Measurements from ENCODE around the gene DPP7. TPM values are rescaled to one million over a fixed set of nuclear protein-coding genes. Genes with fewer than 3 reads are reported as not detected.

The DPP7 gene
- total and polyA plus RNA-seq, 10 of the 15 experiments (the other 5 are each of a cell fraction or from before 2014, with no cell fraction given) = 0.68 to 245 (median 106) TPM

DNA sequence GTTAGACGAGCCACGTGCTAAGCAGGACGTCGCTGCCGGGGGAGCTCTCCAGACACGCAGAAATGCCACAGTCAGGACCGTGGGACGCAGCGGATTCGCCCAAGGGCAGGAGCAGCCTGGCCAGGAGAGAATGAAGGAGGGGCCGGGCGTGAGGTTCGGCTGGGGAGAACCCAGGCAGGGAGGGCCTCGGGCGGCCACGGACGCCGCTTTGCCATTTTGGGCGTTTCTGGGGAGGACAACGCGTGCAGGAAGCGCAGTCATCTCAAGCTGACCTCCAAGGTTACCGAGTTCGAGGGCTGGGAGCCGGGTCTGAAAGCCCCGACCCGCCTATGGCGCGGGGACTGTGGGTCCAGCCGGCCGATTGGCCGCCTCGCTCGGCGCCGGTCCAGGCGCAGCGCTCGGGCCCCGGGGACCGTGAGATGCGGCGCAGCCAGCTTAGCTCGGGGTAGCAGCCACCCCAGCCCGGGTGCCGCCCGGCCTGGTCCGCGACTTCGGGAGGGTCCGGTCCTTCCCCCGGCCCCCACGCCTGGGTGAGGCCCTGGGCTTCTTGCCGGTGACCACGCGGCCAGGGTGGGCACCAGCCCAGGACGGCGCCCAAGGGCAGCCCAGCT, 28.5 kb downstream of the DPP7 start:
- DNase-seq (ENCODE audit: low read depth, low spot score) (no peak), ATAC-seq (peak; percentile 3), FAIRE-seq (no peak)
- intact Hi-C loops (cut with micrococcal nuclease; ENCODE audit: unreplicated experiment) = no loop called here
- ChIA-PET POLR2A (interaction anchor here (0.5 to 2.7 kb wide), 21 partner anchors 9 to 337 kb away, joined by 3 to 38 read pairs (median 5); partner anchors contain the start of genes ANAPC2, DPP7, NDOR1 and NOXA1), SMC1A (ENCODE audit: uncharacterized antibody, unreplicated experiment) (interaction anchor here (0.8 to 2.8 kb wide), 7 partner anchors 9 to 155 kb away, joined by 3 to 30 read pairs (median 6); partner anchors contain the start of genes DPP7, SAPCD2, TUBB4B and UAP1L1), CTCF (interaction anchor here (0.7 to 5.0 kb wide), 13 partner anchors 10 to 319 kb away, joined by 3 to 80 read pairs (median 6); partner anchors contain the start of gene SAPCD2), RAD21 (ENCODE audit: unreplicated experiment) (interaction anchor here (0.8 to 2.7 kb wide), 10 partner anchors 9 to 187 kb away, joined by 3 to 32 read pairs (median 8); partner anchors contain the start of genes SAPCD2 and UAP1L1)
- Histone ChIP-seq H3K79me2 (ENCODE audit: control insufficient read depth, insufficient read depth, low read length) (peaks cover 10% of the 10 kb centered on the region), H3K36me3 (ENCODE audit: control insufficient read depth in 2 of 2, insufficient read depth in 2 of 2, low read length in 1 of 2) (peaks cover 0 to under 1% of the 10 kb centered on the region in 2 experiments; a peak in 3 of 4 replicates), H3K27me3 (replicated peaks in 1 of 2; ENCODE audit: control insufficient read depth in 2 of 2, insufficient read depth in 2 of 2, low read length in 1 of 2) (no peaks in the 10 kb centered on the region), H3K9ac (ENCODE audit: control insufficient read depth, insufficient read depth, low read length) (peak overlapping the region; percentile 86), H3K4me2 (ENCODE audit: control insufficient read depth, insufficient read depth) (peak overlapping the region; percentile 95), H2AFZ (ENCODE audit: control insufficient read depth, low read depth, low read length) (peak overlapping the region; percentile 69), H3K4me1 (ENCODE audit: control insufficient read depth, insufficient read depth, low read length) (peaks cover 29% of the 10 kb centered on the region), H3K4me3 (peak overlapping the region; percentile 83), H4K20me1 (ENCODE audit: control insufficient read depth, insufficient read depth) (no peaks in the 10 kb centered on the region), H3K9me3 (replicated peaks; ENCODE audit: control insufficient read depth, insufficient read depth, low read length) (no peaks in the 10 kb centered on the region), H3K27ac (ENCODE audit: control insufficient read depth, insufficient read depth) (peak overlapping the region; percentile 90)
- under 1% methylated on average over 50 of the region's 58 CpGs for WGBS (ENCODE audit: insufficient coverage, insufficient replicate concordance, low lambda C conversion rate, missing lambda C conversion rate)
- TF ChIP-seq GATAD2B (conservative IDR thresholded peaks at IDR 0.05; ENCODE audit: low read depth) (peak; percentile 88), SRF (IDR thresholded peaks at IDR 0.05; ENCODE audit: low read depth in 2 of 2, low read length in 2 of 2) (no peak), ETV6 (conservative IDR thresholded peaks at IDR 0.05 in 1 of 2, IDR thresholded peaks at IDR 0.05 in 1 of 2; ENCODE audit: borderline replicate concordance in 1 of 2, low read depth in 1 of 2) (no peak), JUND (IDR thresholded peaks at IDR 0.05; ENCODE audit: low read depth, low read length) (no peak), NR2F1 (conservative IDR thresholded peaks at IDR 0.05) (peak; percentile 12; the same call in 1 of the 2 replicates), SUZ12 (IDR thresholded peaks at IDR 0.05; ENCODE audit: unreplicated experiment) (no peak), MYC (IDR thresholded peaks at IDR 0.05; ENCODE audit: insufficient read depth, insufficient read length, insufficient replicate concordance, low read length, severe bottlenecking) (peak; percentile 16), NFYB (IDR thresholded peaks at IDR 0.05; ENCODE audit: insufficient read depth, low read depth, low read length) (no peak), LARP7 (IDR thresholded peaks at IDR 0.05) (peak; percentile 93), RFX5 (IDR thresholded peaks at IDR 0.05; ENCODE audit: low read depth, low read length) (no peak)
- TF ChIP-seq, protein P1, sequence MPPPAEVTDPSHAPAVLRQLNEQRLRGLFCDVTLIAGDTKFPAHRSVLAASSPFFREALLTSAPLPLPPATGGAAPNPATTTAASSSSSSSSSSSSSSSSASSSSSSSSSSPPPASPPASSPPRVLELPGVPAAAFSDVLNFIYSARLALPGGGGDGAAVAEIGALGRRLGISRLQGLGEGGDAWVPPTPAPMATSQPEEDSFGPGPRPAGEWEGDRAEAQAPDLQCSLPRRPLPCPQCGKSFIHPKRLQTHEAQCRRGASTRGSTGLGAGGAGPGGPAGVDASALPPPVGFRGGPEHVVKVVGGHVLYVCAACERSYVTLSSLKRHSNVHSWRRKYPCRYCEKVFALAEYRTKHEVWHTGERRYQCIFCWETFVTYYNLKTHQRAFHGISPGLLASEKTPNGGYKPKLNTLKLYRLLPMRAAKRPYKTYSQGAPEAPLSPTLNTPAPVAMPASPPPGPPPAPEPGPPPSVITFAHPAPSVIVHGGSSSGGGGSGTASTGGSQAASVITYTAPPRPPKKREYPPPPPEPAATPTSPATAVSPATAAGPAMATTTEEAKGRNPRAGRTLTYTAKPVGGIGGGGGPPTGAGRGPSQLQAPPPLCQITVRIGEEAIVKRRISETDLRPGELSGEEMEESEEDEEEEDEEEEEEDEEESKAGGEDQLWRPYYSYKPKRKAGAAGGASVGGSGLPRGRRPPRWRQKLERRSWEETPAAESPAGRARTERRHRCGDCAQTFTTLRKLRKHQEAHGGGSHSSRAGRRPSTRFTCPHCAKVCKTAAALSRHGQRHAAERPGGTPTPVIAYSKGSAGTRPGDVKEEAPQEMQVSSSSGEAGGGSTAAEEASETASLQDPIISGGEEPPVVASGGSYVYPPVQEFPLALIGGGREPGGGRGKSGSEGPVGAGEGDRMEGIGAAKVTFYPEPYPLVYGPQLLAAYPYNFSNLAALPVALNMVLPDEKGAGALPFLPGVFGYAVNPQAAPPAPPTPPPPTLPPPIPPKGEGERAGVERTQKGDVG (CRISPR knock-in tag; IDR thresholded peaks at IDR 0.05) = 0 out of 2 replicates have a peak, but pooled peaks have one; percentile 27
- TSS peak; percentile 93 for BruUV-seq (replicated peaks)
- in situ Hi-C loops (cut with MboI) = no loop called here
